Hepatocyte (in vitro differentiated cells): ENCODE data around the gene NPRL2. TPM values are rescaled to one million over a fixed set of nuclear protein-coding genes. Genes with fewer than 3 reads are reported as not detected.

Experiments used
- DNase-seq: peaks from one replicate; pipeline ENCODE4 v3.0.0-alpha.2; 2016; ENCODE audit warnings: low spot score
- H2AFZ ChIP-seq: fragments of 200-600 bp; sonication (generic); 2 replicates; pipeline ENCODE4 v1.6.0; 2016; ENCODE audit warnings: antibody characterized with exemption, mild to moderate bottlenecking
- H3K27ac ChIP-seq: fragments of 200-600 bp; sonication (generic); 2 replicates; pipeline ENCODE4 v1.5.1; 2016; ENCODE audit warnings: mild to moderate bottlenecking
- H3K27me3 ChIP-seq: fragments of 200-600 bp; sonication (generic); 2 replicates; pipeline ENCODE4 v1.6.1; 2016
- H3K36me3 ChIP-seq: fragments of 200-600 bp; sonication (generic); replicated peaks from 2 replicates; pipeline ENCODE4 v1.5.1; 2016; ENCODE audit warnings: low read depth; ENCODE audit not compliant: insufficient read depth
- H3K4me1 ChIP-seq: fragments of 200-600 bp; sonication (generic); 2 replicates; pipeline ENCODE4 v1.5.1; 2016; ENCODE audit warnings: mild to moderate bottlenecking, moderate library complexity; ENCODE audit not compliant: insufficient read depth
- H3K4me2 ChIP-seq: fragments of 200-600 bp; sonication (generic); 2 replicates; pipeline ENCODE4 v1.6.0; 2016
- H3K4me3 ChIP-seq: fragments of 200-600 bp; sonication (generic); 2 replicates; pipeline ENCODE4 v1.5.1; 2016; ENCODE audit warnings: mild to moderate bottlenecking
- H3K79me2 ChIP-seq: fragments of 200-600 bp; sonication (generic); 2 replicates; pipeline ENCODE4 v1.6.0; 2017; ENCODE audit warnings: mild to moderate bottlenecking
- H3K9me2 ChIP-seq: fragments of 200-600 bp; sonication (generic); replicated peaks from 2 replicates; pipeline ENCODE4 v1.6.0; 2017; ENCODE audit warnings: mild to moderate bottlenecking; ENCODE audit not compliant: insufficient read depth
- H3K9me3 ChIP-seq: fragments of 200-600 bp; sonication (generic); 2 replicates; pipeline ENCODE4 v1.5.1; 2016; ENCODE audit warnings: low read depth, mild to moderate bottlenecking
- H4K20me1 ChIP-seq: fragments of 200-600 bp; sonication (generic); 2 replicates; pipeline ENCODE4 v1.6.0; 2016; ENCODE audit warnings: mild to moderate bottlenecking; ENCODE audit not compliant: insufficient read depth, poor library complexity, severe bottlenecking
- CTCF ChIP-seq: fragments of 200-600 bp; sonication (generic); IDR thresholded peaks from 2 replicates; pipeline ENCODE4 v1.5.1; 2016; ENCODE audit warnings: antibody characterized with exemption, mild to moderate bottlenecking; ENCODE audit not compliant: poor library complexity
- EZH2 ChIP-seq: fragments of 200-600 bp; sonication (generic); IDR thresholded peaks from 2 replicates; pipeline ENCODE4 v1.6.1; 2016; ENCODE audit warnings: antibody characterized with exemption, mild to moderate bottlenecking, borderline replicate concordance
- EZH2phosphoT487 ChIP-seq: fragments of 200-600 bp; sonication (generic); IDR thresholded peaks from one replicate; pipeline ENCODE4 v1.6.1; 2018; ENCODE audit warnings: antibody characterized with exemption, mild to moderate bottlenecking, low read depth, moderate library complexity; ENCODE audit not compliant: unreplicated experiment, severe bottlenecking
- WGBS: methylation state at CpG from one replicate; pipeline ENCODE4 v1.1.6; 2016; ENCODE audit warnings: low lambda C conversion rate; ENCODE audit errors: missing lambda C conversion rate; 5-methylcytosine and 5-hydroxymethylcytosine counted together
- polyA plus RNA-seq: library from polyadenylated mRNA; unstranded; fragments of >200 nt; fragmentation: Nextera tagmentation; extraction: Ambion mirVana; gene quantifications from 2 replicates; pipeline ENCODE4 v1.2.1, GENCODE V29; 2016
- total RNA-seq: library from RNA; depleted of rRNA; stranded (reverse); fragments of >200 nt; gene quantifications from 2 replicates; pipeline ENCODE4 v1.2.3, GENCODE V29; 2014

NPRL2 gene
- total and polyA plus RNA-seq, 2 experiments from 2014 or later: 22.3 to 27.0 TPM

DNA sequence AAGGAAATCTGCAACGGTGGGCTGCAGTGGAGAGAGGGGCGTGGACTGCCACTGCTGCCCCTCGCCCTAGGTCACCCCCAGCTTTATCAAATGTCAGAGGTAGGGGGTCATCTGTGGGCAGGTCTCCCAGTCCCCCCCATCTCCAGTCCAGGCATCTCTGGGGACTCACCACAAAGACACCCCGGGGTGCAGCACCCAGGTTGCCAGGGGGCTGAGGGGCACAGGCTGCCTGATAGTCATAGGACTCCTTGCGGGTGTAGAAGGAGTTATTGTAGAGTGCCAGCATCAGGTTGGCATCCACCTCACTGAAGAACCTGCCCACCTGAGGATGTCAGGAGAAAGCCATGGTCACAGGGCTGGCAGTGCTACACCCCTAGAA lies 15.3 kb upstream of the NPRL2 start:
- Histone ChIP-seq H3K36me3 (no peaks in the 10 kb centered on the region), H3K27me3 (no peaks in the 10 kb centered on the region), H4K20me1 (no peaks in the 10 kb centered on the region), H3K79me2 (no peaks in the 10 kb centered on the region), H3K9me2 (no peaks in the 10 kb centered on the region), H3K4me1 (no peaks in the 10 kb centered on the region), H3K27ac (no peak overlapping the region), H3K9me3 (no peaks in the 10 kb centered on the region), H3K4me3 (no peak overlapping the region), H3K4me2 (peak overlapping the region; percentile 93), H2AFZ (no peak overlapping the region)
- TF ChIP-seq EZH2 (no peak), CTCF (no peak), EZH2phosphoT487 (no peak)
- DNase-seq: no peak
- WGBS: 86% methylated on average over 5 of the region's 5 CpGs

DNA sequence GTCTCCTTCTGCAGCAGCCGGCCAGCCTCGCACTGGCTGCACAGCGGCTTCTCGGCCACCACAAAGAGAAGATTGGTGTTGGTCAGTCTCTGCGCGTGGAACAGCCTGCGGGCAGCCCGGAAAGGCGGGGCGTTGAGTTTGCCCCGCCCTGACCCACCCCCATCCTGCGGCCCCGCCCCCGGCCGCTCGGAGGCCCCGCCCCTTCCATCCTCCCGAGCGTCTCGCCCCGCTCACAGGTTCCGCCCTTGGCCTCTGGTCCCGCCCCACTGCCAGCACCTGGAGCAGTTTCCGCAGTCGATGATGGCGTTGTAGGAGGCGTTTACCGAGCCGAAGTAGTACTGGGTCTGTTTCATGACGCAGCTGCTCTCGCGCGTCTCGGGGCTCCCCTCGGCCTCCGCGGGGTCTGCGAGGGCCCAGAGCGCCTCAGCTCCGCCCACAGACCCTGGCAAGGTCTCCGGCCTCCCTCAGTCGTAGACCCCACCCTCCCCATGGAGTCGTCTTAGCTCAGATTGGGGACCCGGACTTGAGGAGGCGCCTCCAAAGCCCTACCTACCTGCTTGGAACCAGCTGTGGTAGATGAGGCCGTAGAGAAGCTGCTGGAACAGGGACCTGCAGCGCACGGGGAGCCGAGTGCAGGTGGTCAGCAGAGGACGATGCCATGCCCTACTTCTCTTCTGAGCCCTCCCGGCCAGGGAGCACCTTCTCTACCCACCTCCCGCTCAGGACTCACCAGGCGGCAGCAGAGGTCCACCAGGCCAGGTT lies 14.7 kb upstream of the NPRL2 start:
- no peaks in the 10 kb centered on the region for H3K27me3 ChIP-seq
- no peaks in the 10 kb centered on the region for H3K9me3 ChIP-seq
- peak; percentile 95 for DNase-seq
- TF ChIP-seq EZH2phosphoT487 (no peak), EZH2 (no peak)
- no peaks in the 10 kb centered on the region for H3K9me2 ChIP-seq
- no peaks in the 10 kb centered on the region for H3K4me1 ChIP-seq
- no peaks in the 10 kb centered on the region for H3K79me2 ChIP-seq
- 9% methylated on average over 43 of the region's 53 CpGs for WGBS
- H3K4me3 ChIP-seq: peak overlapping the region; percentile 45
- H4K20me1 ChIP-seq: no peaks in the 10 kb centered on the region
- peak overlapping the region; percentile 88 for H2AFZ ChIP-seq
- peak overlapping the region; percentile 93 for H3K4me2 ChIP-seq
- H3K27ac ChIP-seq: peak overlapping the region; percentile 78
- no peaks in the 10 kb centered on the region for H3K36me3 ChIP-seq

GRCh38 chr3:50364573-50365079 lies 14.1 kb upstream of the NPRL2 start:
- WGBS: 7% methylated on average over 42 of the region's 48 CpGs
- Histone ChIP-seq H3K79me2 (no peaks in the 10 kb centered on the region), H3K36me3 (no peaks in the 10 kb centered on the region), H3K9me3 (no peaks in the 10 kb centered on the region), H3K27ac (peak overlapping the region; percentile 52), H4K20me1 (no peaks in the 10 kb centered on the region), H3K9me2 (no peaks in the 10 kb centered on the region), H3K4me1 (no peaks in the 10 kb centered on the region), H3K4me3 (peak overlapping the region; percentile 37), H2AFZ (peak overlapping the region; percentile 88), H3K27me3 (no peaks in the 10 kb centered on the region), H3K4me2 (peak overlapping the region; percentile 93)
- DNase-seq: peak; percentile 58
- TF ChIP-seq EZH2phosphoT487: no peak
- no peak for TF ChIP-seq CTCF
- no peak for TF ChIP-seq EZH2

GRCh38 chr3:50359760-50360110 lies 9.2 kb upstream of the NPRL2 start:
- no peak for DNase-seq
- H3K36me3 ChIP-seq: no peaks in the 10 kb centered on the region
- H3K9me2 ChIP-seq: no peaks in the 10 kb centered on the region
- 20% methylated on average over 8 of the region's 8 CpGs for WGBS
- H3K79me2 ChIP-seq: peaks cover 43% of the 10 kb centered on the region
- peaks cover 38% of the 10 kb centered on the region for H4K20me1 ChIP-seq
- H3K27ac ChIP-seq: no peak overlapping the region
- TF ChIP-seq EZH2phosphoT487 (no peak), CTCF (no peak)
- no peak overlapping the region for H3K4me3 ChIP-seq
- H3K4me1 ChIP-seq: peaks cover 27% of the 10 kb centered on the region
- peak overlapping the region; percentile 8 for H2AFZ ChIP-seq
- peak overlapping the region; percentile 65 for H3K4me2 ChIP-seq
- H3K9me3 ChIP-seq: no peaks in the 10 kb centered on the region
- H3K27me3 ChIP-seq: no peaks in the 10 kb centered on the region
